ENCODE results near the gene ADRA1B.

Gene ADRA1B

GRCh38 chr5:159956074-159956473 lies 39.8 kb downstream of the ADRA1B start:
- no peak overlapping the region for H3K9ac ChIP-seq (ENCODE audit: low read length)

GRCh38 chr5:159961176-159962160 lies 45.2 kb downstream of the ADRA1B start:
- H4K20me1 ChIP-seq (ENCODE audit: low read depth, low read length) = no peaks in the 10 kb centered on the region
- no peak for TF ChIP-seq EZH2phosphoT487 (conservative IDR thresholded peaks at IDR 0.05; ENCODE audit: low read length)
- no peak for TF ChIP-seq CTCF (IDR thresholded peaks at IDR 0.05; ENCODE audit: insufficient read depth, low read length, poor library complexity, severe bottlenecking)

More at GRCh38 chr5:159956074-159956473, 39.8 kb downstream of the ADRA1B start:
- no peaks in the 10 kb centered on the region for H3K27me3 ChIP-seq (ENCODE audit: low read length)
- no peaks in the 10 kb centered on the region for H4K20me1 ChIP-seq (ENCODE audit: low read depth, low read length)
- no peaks in the 10 kb centered on the region for H3K9me3 ChIP-seq (ENCODE audit: insufficient read depth, low read length)
- no peak overlapping the region for H3K4me2 ChIP-seq (ENCODE audit: low read depth, low read length, poor library complexity, severe bottlenecking)
- no peak overlapping the region for H2AFZ ChIP-seq (ENCODE audit: low read depth, low read length, severe bottlenecking)
- no peaks in the 10 kb centered on the region for H3F3A ChIP-seq (ENCODE audit: insufficient read depth)
- no peak overlapping the region for H3K27ac ChIP-seq (ENCODE audit: low read depth, low read length)
- H3K9me2 ChIP-seq (replicated peaks; ENCODE audit: insufficient read depth, low read length) = no peaks in the 10 kb centered on the region
- no peaks in the 10 kb centered on the region for H3K79me2 ChIP-seq (ENCODE audit: insufficient read depth, low read length)
- TF ChIP-seq EZH2phosphoT487 (conservative IDR thresholded peaks at IDR 0.05; ENCODE audit: low read length) (no peak), CTCF (IDR thresholded peaks at IDR 0.05; ENCODE audit: insufficient read depth, low read length, poor library complexity, severe bottlenecking) (no peak)
- no peak overlapping the region for H3K4me3 ChIP-seq (ENCODE audit: insufficient read depth, low read length, poor library complexity, severe bottlenecking)
- no peaks in the 10 kb centered on the region for H3K36me3 ChIP-seq (ENCODE audit: low read length)

GRCh38 chr5:159962214-159962613 lies 45.9 kb downstream of the ADRA1B start:
- Histone ChIP-seq H3K9me2 (replicated peaks; ENCODE audit: insufficient read depth, low read length) (no peaks in the 10 kb centered on the region), H3K27ac (ENCODE audit: low read depth, low read length) (no peak overlapping the region), H3K4me2 (ENCODE audit: low read depth, low read length, poor library complexity, severe bottlenecking) (no peak overlapping the region), H4K20me1 (ENCODE audit: low read depth, low read length) (no peaks in the 10 kb centered on the region), H3F3A (ENCODE audit: insufficient read depth) (no peaks in the 10 kb centered on the region), H3K79me2 (ENCODE audit: insufficient read depth, low read length) (no peaks in the 10 kb centered on the region), H3K4me3 (ENCODE audit: insufficient read depth, low read length, poor library complexity, severe bottlenecking) (no peak overlapping the region), H3K27me3 (ENCODE audit: low read length) (no peaks in the 10 kb centered on the region), H3K9me3 (ENCODE audit: insufficient read depth, low read length) (no peaks in the 10 kb centered on the region), H3K9ac (ENCODE audit: low read length) (no peak overlapping the region), H3K36me3 (ENCODE audit: low read length) (no peaks in the 10 kb centered on the region), H2AFZ (ENCODE audit: low read depth, low read length, severe bottlenecking) (no peak overlapping the region)
- TF ChIP-seq CTCF (IDR thresholded peaks at IDR 0.05; ENCODE audit: insufficient read depth, low read length, poor library complexity, severe bottlenecking) (no peak), EZH2phosphoT487 (conservative IDR thresholded peaks at IDR 0.05; ENCODE audit: low read length) (no peak)

More at GRCh38 chr5:159961176-159962160, 45.2 kb downstream of the ADRA1B start:
- no peaks in the 10 kb centered on the region for H3K9me2 ChIP-seq (replicated peaks; ENCODE audit: insufficient read depth, low read length)
- no peak overlapping the region for H3K4me2 ChIP-seq (ENCODE audit: low read depth, low read length, poor library complexity, severe bottlenecking)
- no peak overlapping the region for H3K9ac ChIP-seq (ENCODE audit: low read length)
- no peaks in the 10 kb centered on the region for H3K9me3 ChIP-seq (ENCODE audit: insufficient read depth, low read length)
- no peaks in the 10 kb centered on the region for H3K79me2 ChIP-seq (ENCODE audit: insufficient read depth, low read length)
- H3K27me3 ChIP-seq (ENCODE audit: low read length) = no peaks in the 10 kb centered on the region
- H3F3A ChIP-seq (ENCODE audit: insufficient read depth) = no peaks in the 10 kb centered on the region
- H3K4me3 ChIP-seq (ENCODE audit: insufficient read depth, low read length, poor library complexity, severe bottlenecking) = no peak overlapping the region
- H3K27ac ChIP-seq (ENCODE audit: low read depth, low read length) = no peak overlapping the region
- H2AFZ ChIP-seq (ENCODE audit: low read depth, low read length, severe bottlenecking) = no peak overlapping the region
- no peaks in the 10 kb centered on the region for H3K36me3 ChIP-seq (ENCODE audit: low read length)

Data from SU-DHL-6 (cell line).